ENCODE results near the gene IL17C. TPM values are rescaled to one million over a fixed set of nuclear protein-coding genes. Genes with fewer than 3 reads are reported as not detected.

Gene IL17C
- total and polyA plus RNA-seq, 9 of the 15 experiments (the other 6 are each of a cell fraction or from before 2014, with no cell fraction given), result not detected

DNA sequence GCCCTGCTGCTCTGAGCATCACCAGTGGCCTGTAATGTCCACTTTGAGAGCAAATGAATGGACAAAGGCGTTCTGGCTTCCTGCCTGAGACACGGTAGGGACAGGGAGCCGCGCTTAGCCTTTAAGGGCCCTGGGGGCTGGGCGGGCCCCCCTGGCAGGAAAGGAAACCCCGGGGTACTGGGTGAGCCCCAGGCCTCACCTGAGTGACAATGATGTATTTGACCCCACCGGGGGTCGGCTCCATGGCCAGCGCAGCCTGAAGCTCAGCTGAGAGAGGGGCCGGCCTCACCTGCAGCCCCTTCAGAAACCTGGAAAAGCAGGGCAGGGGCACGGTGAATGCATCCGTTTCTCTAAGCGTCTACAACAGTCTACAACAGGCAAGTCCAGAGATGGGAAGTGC is 14.7 kb downstream of the IL17C start:
- 90% methylated on average over 10 of the region's 13 CpGs for WGBS (ENCODE audit: insufficient coverage, low coverage, missing lambda C conversion rate)
- peaks cover 9% of the 10 kb centered on the region; the same call in 1 of the 2 replicates for H4K20me1 ChIP-seq (replicated peaks; ENCODE audit: control insufficient read depth, insufficient read depth, low read length)
- H3K27me3 ChIP-seq (ENCODE audit: control insufficient read depth in 2 of 2, insufficient read depth in 2 of 2, low read length in 2 of 2), result no peaks in the 10 kb centered on the region
- intact Hi-C loops (cut with micrococcal nuclease), result no loop called here
- peaks cover 39% of the 10 kb centered on the region for H3K79me2 ChIP-seq (ENCODE audit: control insufficient read depth, insufficient read depth, low read length)
- ATAC-seq (no peak), DNase-seq (ENCODE audit: extremely low read depth in 1 of 4, low spot score in 3 of 4) (no peak), FAIRE-seq (no peak)
- peaks cover 77% of the 10 kb centered on the region; the same call in 2 of the 3 replicates for H3K36me3 ChIP-seq (ENCODE audit: control insufficient read depth, insufficient read depth, low read length)
- no peak overlapping the region for H3K9ac ChIP-seq (ENCODE audit: insufficient read depth in 1 of 2, low read depth in 2 of 2, low read length in 2 of 2)
- H3K4me2 ChIP-seq (ENCODE audit: insufficient read depth, low read length), result no peak overlapping the region
- CTCF ChIA-PET (ENCODE audit: low intra/inter-chr PET ratio), result no interaction called here
- in situ Hi-C loops (cut with MboI), result no loop called here
- H3K4me3 ChIP-seq, result no peak overlapping the region
- H2AFZ ChIP-seq (ENCODE audit: low read depth, low read length), result no peak overlapping the region
- no TSS peak for BruUV-seq (replicated peaks)
- H3K9me3 ChIP-seq (replicated peaks; ENCODE audit: control insufficient read depth, insufficient read depth, low read depth, low read length), result no peaks in the 10 kb centered on the region
- peaks cover 11 to 91% of the 10 kb centered on the region in 2 experiments; a peak in 4 of 5 replicates for H3K4me1 ChIP-seq (replicated peaks in 1 of 2; ENCODE audit: control insufficient read depth in 2 of 2, insufficient read depth in 2 of 2, low read length in 2 of 2)
- POLR2A ChIA-PET, result interaction anchor here (0.6 to 0.7 kb wide), 2 partner anchors 116 to 216 kb away, joined by 3 to 4 read pairs; no protein-coding TSS in a partner anchor
- no peak overlapping the region for H3K27ac ChIP-seq (ENCODE audit: extremely low read depth, low read depth, low read length)
- H3K9me1 ChIP-seq (ENCODE audit: control insufficient read depth, insufficient read depth, low read length), result no peaks in the 10 kb centered on the region
- TF ChIP-seq MCM3 (IDR thresholded peaks at IDR 0.05) (no peak), ZKSCAN8 (CRISPR knock-in tag; IDR thresholded peaks at IDR 0.05) (no peak), MYC (IDR thresholded peaks at IDR 0.05; ENCODE audit: low read depth, low read length) (no peak), MYC (CRISPR knock-in tag; IDR thresholded peaks at IDR 0.05; ENCODE audit: borderline replicate concordance, low read depth) (no peak), ZFP1 (CRISPR knock-in tag; IDR thresholded peaks at IDR 0.05) (no peak), RBM34 (IDR thresholded peaks at IDR 0.05; ENCODE audit: borderline replicate concordance, insufficient read depth, low read length) (no peak), GATAD2B (IDR thresholded peaks at IDR 0.05; ENCODE audit: borderline replicate concordance) (no peak), ARNT (IDR thresholded peaks at IDR 0.05) (no peak), NRF1 (conservative IDR thresholded peaks at IDR 0.05 in 1 of 2, IDR thresholded peaks at IDR 0.05 in 1 of 2) (no peak), ZNF239 (CRISPR knock-in tag; IDR thresholded peaks at IDR 0.05) (no peak), NONO (IDR thresholded peaks at IDR 0.05; ENCODE audit: low read depth in 2 of 2, low read length in 1 of 2) (no peak), NELFE (IDR thresholded peaks at IDR 0.05; ENCODE audit: insufficient read depth, insufficient read length) (no peak), IFI16 (CRISPR knock-in tag; IDR thresholded peaks at IDR 0.05) (no peak), FOSL1 (tag; conservative IDR thresholded peaks at IDR 0.05) (no peak), KLF16 (IDR thresholded peaks at IDR 0.05) (no peak), SRF (CRISPR knock-in tag; IDR thresholded peaks at IDR 0.05) (no peak)
- TF ChIP-seq, protein P1, sequence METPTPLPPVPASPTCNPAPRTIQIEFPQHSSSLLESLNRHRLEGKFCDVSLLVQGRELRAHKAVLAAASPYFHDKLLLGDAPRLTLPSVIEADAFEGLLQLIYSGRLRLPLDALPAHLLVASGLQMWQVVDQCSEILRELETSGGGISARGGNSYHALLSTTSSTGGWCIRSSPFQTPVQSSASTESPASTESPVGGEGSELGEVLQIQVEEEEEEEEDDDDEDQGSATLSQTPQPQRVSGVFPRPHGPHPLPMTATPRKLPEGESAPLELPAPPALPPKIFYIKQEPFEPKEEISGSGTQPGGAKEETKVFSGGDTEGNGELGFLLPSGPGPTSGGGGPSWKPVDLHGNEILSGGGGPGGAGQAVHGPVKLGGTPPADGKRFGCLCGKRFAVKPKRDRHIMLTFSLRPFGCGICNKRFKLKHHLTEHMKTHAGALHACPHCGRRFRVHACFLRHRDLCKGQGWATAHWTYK (CRISPR knock-in tag; IDR thresholded peaks at IDR 0.05), result no peak
- TF ChIP-seq, protein P2, sequence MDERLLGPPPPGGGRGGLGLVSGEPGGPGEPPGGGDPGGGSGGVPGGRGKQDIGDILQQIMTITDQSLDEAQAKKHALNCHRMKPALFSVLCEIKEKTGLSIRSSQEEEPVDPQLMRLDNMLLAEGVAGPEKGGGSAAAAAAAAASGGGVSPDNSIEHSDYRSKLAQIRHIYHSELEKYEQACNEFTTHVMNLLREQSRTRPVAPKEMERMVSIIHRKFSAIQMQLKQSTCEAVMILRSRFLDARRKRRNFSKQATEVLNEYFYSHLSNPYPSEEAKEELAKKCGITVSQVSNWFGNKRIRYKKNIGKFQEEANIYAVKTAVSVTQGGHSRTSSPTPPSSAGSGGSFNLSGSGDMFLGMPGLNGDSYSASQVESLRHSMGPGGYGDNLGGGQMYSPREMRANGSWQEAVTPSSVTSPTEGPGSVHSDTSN (CRISPR knock-in tag; IDR thresholded peaks at IDR 0.05; ENCODE audit: low read depth), result no peak
- TF ChIP-seq, protein P2 (tag; conservative IDR thresholded peaks at IDR 0.05; ENCODE audit: low read depth), result no peak
- TF ChIP-seq, protein P3, sequence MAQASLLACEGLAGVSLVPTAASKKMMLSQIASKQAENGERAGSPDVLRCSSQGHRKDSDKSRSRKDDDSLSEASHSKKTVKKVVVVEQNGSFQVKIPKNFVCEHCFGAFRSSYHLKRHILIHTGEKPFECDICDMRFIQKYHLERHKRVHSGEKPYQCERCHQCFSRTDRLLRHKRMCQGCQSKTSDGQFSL (CRISPR knock-in tag; IDR thresholded peaks at IDR 0.05), result no peak
- TF ChIP-seq, protein P3 (tag; IDR thresholded peaks at IDR 0.05), result no peak

Measured in K562 (cell line).